Activated T-helper 2 cell treated with anti-CD3 and anti-CD28 coated beads, Interferon-gamma antibody, Interleukin-2, Interleukin-4, amounts not matched to agents 10 μg/mL and 5 μg/mL and 100 μg/mL, durations not matched to agents 14 hours and 24 hours and 36 hours (primary cell): ENCODE results near the gene TFIP11. TPM values are rescaled to one million over a fixed set of nuclear protein-coding genes. Genes with fewer than 3 reads are reported as not detected.

Experiments
- DNase-seq: peaks from one replicate; pipeline ENCODE4 v3.0.0; 2021; ENCODE audit warnings: low spot score
- H3K27ac Mint-ChIP-seq: one replicate; pipeline ENCODE4 v1.8.0; 2021; ENCODE audit warnings: mixed read lengths
- H3K27me3 Mint-ChIP-seq: one replicate; pipeline ENCODE4 v1.8.0; 2021; ENCODE audit warnings: low read depth, mixed read lengths
- H3K36me3 Mint-ChIP-seq: one replicate; pipeline ENCODE4 v1.8.0; 2021; ENCODE audit warnings: low read depth, mixed read lengths
- H3K4me1 Mint-ChIP-seq: one replicate; pipeline ENCODE4 v1.8.0; 2021; ENCODE audit warnings: low read depth, mixed read lengths
- H3K4me3 Mint-ChIP-seq: one replicate; pipeline ENCODE4 v1.8.0; 2021; ENCODE audit warnings: low read depth, mild to moderate bottlenecking, moderate library complexity, mixed read lengths
- H3K9me3 Mint-ChIP-seq: one replicate; pipeline ENCODE4 v1.8.0; 2021; ENCODE audit warnings: mixed read lengths
- intact Hi-C: fragments of 100-400 bp; cut with micrococcal nuclease; formaldehyde crosslinking; loops from one replicate; pipeline ENCODE4 v1.15.1; 2023
- total RNA-seq: library from RNA; stranded (reverse); gene quantifications from 2 replicates; pipeline ENCODE4 v1.2.3, GENCODE V29; 2022

TFIP11 gene
- total RNA-seq, 1 donor from 2014 or later = 49.7 TPM

DNA sequence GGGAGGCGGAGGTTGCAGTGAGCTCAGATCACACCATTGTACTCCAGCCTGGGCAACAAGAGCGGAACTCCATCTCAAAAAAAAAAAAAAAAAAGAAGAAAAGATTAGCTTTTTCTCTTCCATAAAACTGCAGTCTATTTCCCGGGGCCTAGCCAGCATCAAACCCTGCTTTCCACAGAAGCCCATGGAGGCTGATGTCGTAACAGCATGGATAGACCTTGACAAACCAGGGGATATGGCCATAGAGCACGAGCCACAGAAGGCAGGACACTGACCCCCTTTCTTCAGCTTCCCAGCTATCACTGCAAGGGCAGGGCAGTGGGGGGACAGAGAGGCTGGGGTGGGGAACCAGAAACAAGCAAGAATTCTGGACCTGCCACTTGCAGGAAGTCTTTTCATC, 50.2 kb downstream of the TFIP11 start:
- H3K36me3 Mint-ChIP-seq = peaks cover 55% of the 10 kb centered on the region
- H3K27me3 Mint-ChIP-seq = no peaks in the 10 kb centered on the region
- no peak overlapping the region for H3K27ac Mint-ChIP-seq
- no peak overlapping the region for H3K4me3 Mint-ChIP-seq
- intact Hi-C loops = no loop called here
- H3K9me3 Mint-ChIP-seq = no peaks in the 10 kb centered on the region
- no peak for DNase-seq
- peaks cover 1% of the 10 kb centered on the region for H3K4me1 Mint-ChIP-seq

- Mint-ChIP-seq H3K27ac (no peak overlapping the region), H3K4me3 (no peak overlapping the region), H3K9me3 (no peaks in the 10 kb centered on the region), H3K27me3 (no peaks in the 10 kb centered on the region), H3K36me3 (peaks cover 51% of the 10 kb centered on the region), H3K4me1 (peaks cover 1% of the 10 kb centered on the region)
- DNase-seq = no peak
- intact Hi-C loops = loop anchor here (1.0 kb wide), 2 partner anchors 63 to 97 kb away; no protein-coding TSS in a partner anchor
Observed at GRCh38 chr22:26461188-26461810, 51.0 kb downstream of the TFIP11 start.

- DNase-seq = no peak
- Mint-ChIP-seq H3K4me3 (no peak overlapping the region), H3K9me3 (no peaks in the 10 kb centered on the region), H3K27ac (no peak overlapping the region), H3K27me3 (no peaks in the 10 kb centered on the region), H3K4me1 (peaks cover 1% of the 10 kb centered on the region), H3K36me3 (peaks cover 54% of the 10 kb centered on the region)
- intact Hi-C loops = no loop called here
Observed at GRCh38 chr22:26460202-26460601, 52.1 kb downstream of the TFIP11 start.

DNA sequence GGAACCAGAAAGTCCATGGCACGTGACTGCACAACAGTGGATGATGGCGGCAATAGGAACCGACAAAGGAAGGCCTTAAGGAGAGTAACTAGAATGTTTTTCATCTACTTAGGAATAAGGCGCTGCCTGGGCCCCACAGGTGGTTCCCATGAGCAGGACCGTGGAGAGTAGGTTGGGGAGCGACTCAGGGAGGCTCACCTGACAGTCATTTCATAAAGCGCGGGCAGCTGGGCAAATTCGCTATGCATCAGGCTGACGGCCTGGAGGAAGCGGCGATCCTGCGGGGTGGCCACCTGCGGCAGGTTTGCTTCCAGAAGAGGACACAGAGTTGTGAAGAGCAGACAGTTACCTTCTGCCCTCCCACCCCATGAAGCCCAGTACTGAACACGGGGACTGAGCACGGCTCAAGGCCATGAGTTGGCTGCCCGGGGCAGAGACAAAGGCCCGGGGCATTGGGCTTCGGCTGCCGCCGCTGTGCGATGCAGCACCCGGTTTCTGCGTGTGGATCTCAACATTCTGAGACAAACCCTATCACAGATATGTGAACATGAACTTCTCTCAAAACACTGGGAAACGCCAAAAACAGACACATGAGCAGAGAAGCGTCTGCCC, 54.5 kb downstream of the TFIP11 start:
- no peaks in the 10 kb centered on the region for H3K9me3 Mint-ChIP-seq
- peaks cover 1% of the 10 kb centered on the region for H3K4me1 Mint-ChIP-seq
- intact Hi-C loops = no loop called here
- DNase-seq = no peak
- peaks cover 46% of the 10 kb centered on the region for H3K36me3 Mint-ChIP-seq
- no peak overlapping the region for H3K27ac Mint-ChIP-seq
- no peak overlapping the region for H3K4me3 Mint-ChIP-seq
- H3K27me3 Mint-ChIP-seq = no peaks in the 10 kb centered on the region

DNA sequence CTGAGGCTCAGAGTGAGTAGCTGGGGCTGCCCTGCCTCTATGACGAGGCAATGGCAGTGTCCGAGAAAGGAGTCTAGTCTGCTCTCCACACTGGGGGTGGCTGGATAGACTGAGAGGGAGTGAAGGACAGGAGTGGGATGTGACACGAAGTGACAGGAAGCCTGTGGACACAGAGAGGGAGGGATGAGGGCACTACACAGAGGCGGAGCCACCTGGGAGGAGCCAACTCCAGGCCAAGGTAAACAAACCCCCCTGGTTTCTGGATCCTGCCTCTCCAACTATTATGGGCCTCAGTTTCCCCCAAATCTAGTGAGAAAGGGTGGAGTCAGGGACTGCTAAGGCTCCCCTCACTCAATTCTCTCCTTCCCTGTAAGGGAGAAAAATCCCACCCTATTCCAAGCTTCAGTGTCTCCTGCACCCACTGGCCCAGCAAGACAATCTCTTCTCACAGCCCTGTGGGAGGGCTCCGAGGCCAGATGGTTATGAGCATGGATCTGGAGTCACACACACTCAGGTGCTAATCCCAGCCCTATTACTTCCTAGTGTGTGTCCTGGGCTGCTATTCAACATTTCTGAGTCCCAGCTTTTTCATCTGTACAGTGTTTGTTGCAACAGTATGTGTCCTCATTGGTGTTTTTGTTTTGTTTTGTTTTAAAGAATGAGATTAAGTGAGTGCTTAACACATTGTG, 58.3 kb downstream of the TFIP11 start:
- H3K27ac Mint-ChIP-seq = no peak overlapping the region
- DNase-seq = no peak
- intact Hi-C loops = no loop called here
- H3K9me3 Mint-ChIP-seq = no peaks in the 10 kb centered on the region
- no peak overlapping the region for H3K4me3 Mint-ChIP-seq
- no peaks in the 10 kb centered on the region for H3K4me1 Mint-ChIP-seq
- H3K36me3 Mint-ChIP-seq = peaks cover 38% of the 10 kb centered on the region
- no peaks in the 10 kb centered on the region for H3K27me3 Mint-ChIP-seq

GRCh38 chr22:26453216-26453615, 59.1 kb downstream of the TFIP11 start:
- Mint-ChIP-seq H3K36me3 (peaks cover 36% of the 10 kb centered on the region), H3K27ac (no peak overlapping the region), H3K27me3 (no peaks in the 10 kb centered on the region), H3K4me3 (no peak overlapping the region), H3K4me1 (no peaks in the 10 kb centered on the region), H3K9me3 (no peaks in the 10 kb centered on the region)
- no peak for DNase-seq
- intact Hi-C loops = no loop called here

DNA sequence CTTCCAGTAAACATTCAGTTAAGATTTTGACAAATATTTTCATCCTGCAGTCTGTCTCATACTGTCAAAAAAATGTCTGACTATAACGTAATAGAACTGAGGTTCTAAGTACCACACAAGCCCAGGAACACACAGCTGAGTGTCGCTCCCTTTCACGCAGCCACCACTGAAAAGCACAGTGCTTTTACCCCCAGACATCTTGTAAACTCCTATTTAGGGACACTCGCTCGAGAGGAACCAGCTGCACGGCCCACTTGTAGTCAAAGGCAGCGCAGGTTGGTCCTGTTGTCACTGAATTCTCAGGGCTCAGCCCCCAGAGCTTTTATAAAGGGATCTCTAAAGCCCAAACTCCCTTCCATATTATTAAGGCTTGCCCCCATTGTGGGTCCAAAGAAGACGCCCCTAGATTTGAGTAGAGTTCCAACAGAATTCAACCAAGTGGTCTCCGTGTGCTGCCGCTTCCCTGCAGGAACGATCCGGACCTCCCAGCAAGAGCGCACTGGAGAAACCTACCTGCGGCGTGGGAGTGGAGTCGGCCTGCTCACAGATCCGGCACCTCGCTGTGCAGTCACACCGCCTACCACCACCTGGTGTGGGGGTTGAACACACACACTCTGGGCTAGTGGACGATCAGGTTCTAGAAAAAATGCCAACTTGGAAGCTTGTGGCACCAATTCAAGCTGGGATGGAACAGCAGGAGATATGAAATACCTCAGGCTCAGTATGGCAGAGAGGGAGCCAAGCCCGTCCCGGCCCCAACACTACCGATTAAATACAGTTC, 59.8 kb downstream of the TFIP11 start:
- no peaks in the 10 kb centered on the region for H3K4me1 Mint-ChIP-seq
- H3K27ac Mint-ChIP-seq = no peak overlapping the region
- no peak for DNase-seq
- no peak overlapping the region for H3K4me3 Mint-ChIP-seq
- H3K36me3 Mint-ChIP-seq = peaks cover 28% of the 10 kb centered on the region
- no peaks in the 10 kb centered on the region for H3K27me3 Mint-ChIP-seq
- intact Hi-C loops = no loop called here
- no peaks in the 10 kb centered on the region for H3K9me3 Mint-ChIP-seq

DNA sequence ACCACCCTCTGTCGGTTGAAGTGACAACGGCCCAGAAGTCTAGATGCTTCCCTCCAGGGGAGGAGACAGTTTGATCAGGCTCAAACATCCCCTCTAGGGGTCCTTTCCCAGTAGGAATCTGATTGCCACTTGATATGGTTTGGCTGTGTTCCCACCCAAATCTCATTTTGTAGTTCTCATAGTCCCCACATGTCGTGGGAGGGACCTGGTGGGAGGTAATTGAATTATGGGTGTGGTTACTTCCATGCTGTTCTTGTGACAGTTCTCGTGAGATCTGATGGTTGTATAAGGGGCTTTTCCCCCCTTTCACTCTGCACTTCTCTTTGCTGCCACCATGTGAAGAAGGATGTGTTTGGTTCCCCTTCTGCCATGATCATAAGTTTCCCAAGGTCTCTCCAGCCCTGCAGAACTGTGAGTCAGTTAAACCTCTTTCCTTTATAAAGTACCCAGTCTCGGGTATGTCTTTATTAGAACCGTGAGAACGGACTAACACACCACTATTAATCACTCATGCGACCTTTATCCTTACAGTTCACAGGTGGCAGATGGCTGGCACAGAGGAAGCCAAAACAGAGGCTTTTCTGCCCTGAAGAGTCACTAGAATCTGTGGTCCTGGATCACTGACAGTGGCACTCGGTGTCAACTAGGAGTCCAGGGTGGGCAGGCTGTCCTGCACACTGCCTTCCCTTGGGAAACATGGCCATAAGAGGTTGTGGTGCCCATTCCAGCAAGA, 61.7 kb downstream of the TFIP11 start:
- H3K27ac Mint-ChIP-seq = no peak overlapping the region
- H3K36me3 Mint-ChIP-seq = peaks cover 21% of the 10 kb centered on the region
- DNase-seq = no peak
- no peaks in the 10 kb centered on the region for H3K4me1 Mint-ChIP-seq
- no peak overlapping the region for H3K4me3 Mint-ChIP-seq
- intact Hi-C loops = no loop called here
- H3K9me3 Mint-ChIP-seq = no peaks in the 10 kb centered on the region
- H3K27me3 Mint-ChIP-seq = no peaks in the 10 kb centered on the region

- intact Hi-C loops = no loop called here
- no peak overlapping the region for H3K4me3 Mint-ChIP-seq
Observed at GRCh38 chr22:26448941-26449340, 63.3 kb downstream of the TFIP11 start.

DNA sequence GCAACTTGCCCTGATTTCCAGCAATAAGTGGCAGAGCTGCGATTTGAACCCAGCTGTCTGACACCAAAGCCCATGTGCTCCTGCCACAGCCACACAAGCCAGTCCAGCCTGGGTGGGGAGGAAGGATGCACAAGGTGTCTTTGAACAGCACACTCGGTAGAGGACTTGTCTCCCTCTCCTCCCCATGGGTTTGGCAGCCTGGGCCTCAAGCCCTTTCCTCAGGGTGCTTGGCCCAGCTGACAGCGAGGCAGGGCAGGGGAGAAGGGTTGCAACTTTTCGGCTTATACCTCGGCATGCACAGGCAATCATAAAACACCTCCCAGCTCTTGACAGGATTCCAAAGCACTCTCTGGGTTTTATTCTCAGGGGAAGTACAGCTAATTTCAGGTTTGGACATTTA, 63.9 kb downstream of the TFIP11 start:
- Mint-ChIP-seq H3K27me3 (no peaks in the 10 kb centered on the region), H3K27ac (no peak overlapping the region), H3K4me3 (no peak overlapping the region), H3K9me3 (no peaks in the 10 kb centered on the region), H3K36me3 (peaks cover 19% of the 10 kb centered on the region), H3K4me1 (no peaks in the 10 kb centered on the region)
- DNase-seq = no peak
- intact Hi-C loops = no loop called here

More at GRCh38 chr22:26448941-26449340, 63.3 kb downstream of the TFIP11 start:
- no peak for DNase-seq
- Mint-ChIP-seq H3K27ac (no peak overlapping the region), H3K4me1 (no peaks in the 10 kb centered on the region), H3K9me3 (no peaks in the 10 kb centered on the region), H3K36me3 (peaks cover 18% of the 10 kb centered on the region), H3K27me3 (no peaks in the 10 kb centered on the region)

GRCh38 chr22:26447584-26448329, 64.5 kb downstream of the TFIP11 start:
- Mint-ChIP-seq H3K27me3 (no peaks in the 10 kb centered on the region), H3K4me3 (no peak overlapping the region), H3K27ac (no peak overlapping the region), H3K4me1 (no peaks in the 10 kb centered on the region), H3K36me3 (peaks cover 21% of the 10 kb centered on the region), H3K9me3 (no peaks in the 10 kb centered on the region)
- no peak for DNase-seq
- intact Hi-C loops = no loop called here
